Fibroblast of lung (primary cell): ENCODE data around the gene EPAS1. TPM values are rescaled to one million over a fixed set of nuclear protein-coding genes. Genes with fewer than 3 reads are reported as not detected.

Source experiments
- DNase-seq, 2 donors: peaks; one replicate each; pipeline versions ENCODE4 v3.0.0 to v3.0.0-alpha.2; 2010; ENCODE audit warnings: low read depth in 2 of 2
- H2AFZ ChIP-seq: 2 replicates; pipeline ENCODE4 v1.5.1; 2012; ENCODE audit warnings: low read length, control low read depth, inconsistent platforms
- H3K27ac ChIP-seq: 2 replicates; pipeline ENCODE4 v1.5.1; 2011; ENCODE audit warnings: low read length, control low read depth; ENCODE audit not compliant: insufficient read depth
- H3K27me3 ChIP-seq: 2 replicates; pipeline ENCODE4 v1.5.1; 2011; ENCODE audit warnings: mild to moderate bottlenecking, low read length; ENCODE audit not compliant: control insufficient read depth, insufficient read depth
- H3K36me3 ChIP-seq: 2 replicates; pipeline ENCODE4 v1.5.1; 2011; ENCODE audit warnings: low read length; ENCODE audit not compliant: control insufficient read depth, insufficient read depth
- H3K4me1 ChIP-seq: 2 replicates; pipeline ENCODE4 v1.5.1; 2011; ENCODE audit warnings: low read length; ENCODE audit not compliant: control insufficient read depth, insufficient read depth; ENCODE audit errors: extremely low read depth
- H3K4me2 ChIP-seq: 2 replicates; pipeline ENCODE4 v1.5.1; 2011; ENCODE audit warnings: low read length, control low read depth; ENCODE audit not compliant: insufficient read depth; ENCODE audit errors: extremely low read depth
- H3K4me3 ChIP-seq, 4 experiments: fragments of 200-600 bp in 1 of 4; sonication (generic) in 1 of 4; replicated peaks in 1 of 4; 2 replicates each; pipeline ENCODE4 v1.5.1; 2011 to 2016; ENCODE audit warnings: low read length in 4 of 4, low read depth in 3 of 4, mild to moderate bottlenecking in 3 of 4, control low read depth in 2 of 4, inconsistent platforms in 1 of 4, mixed read lengths in 1 of 4; ENCODE audit not compliant: insufficient read depth in 1 of 4; ENCODE audit errors: control extremely low read depth in 1 of 4
- H3K79me2 ChIP-seq: 2 replicates; pipeline ENCODE4 v1.5.1; 2012; ENCODE audit warnings: mild to moderate bottlenecking, low read length, inconsistent platforms; ENCODE audit not compliant: control insufficient read depth, insufficient read depth
- H3K9ac ChIP-seq: 2 replicates; pipeline ENCODE4 v1.5.1; 2011; ENCODE audit warnings: mild to moderate bottlenecking, low read length, control low read depth; ENCODE audit not compliant: insufficient read depth
- H3K9me3 ChIP-seq: 2 replicates; pipeline ENCODE4 v1.5.1; 2012; ENCODE audit warnings: low read depth, low read length; ENCODE audit not compliant: control insufficient read depth, insufficient read depth
- H4K20me1 ChIP-seq: 2 replicates; pipeline ENCODE4 v1.5.1; 2011; ENCODE audit warnings: low read length; ENCODE audit not compliant: control insufficient read depth, insufficient read depth; ENCODE audit errors: extremely low read depth
- CTCF ChIP-seq, 2 donors: IDR thresholded peaks in 1 of 2; conservative IDR thresholded peaks in 1 of 2; 1 replicate in 1 of 2; 2 replicates in 1 of 2; pipeline ENCODE4 v1.5.1; 2011 to 2012; ENCODE audit warnings: low read length in 2 of 2, control low read depth in 1 of 2, inconsistent platforms in 1 of 2, low read depth in 1 of 2, mild to moderate bottlenecking in 1 of 2
- EZH2 ChIP-seq: IDR thresholded peaks from 2 replicates; pipeline ENCODE4 v1.5.1; 2012; ENCODE audit warnings: low read length, control low read depth, mild to moderate bottlenecking; ENCODE audit errors: missing control alignments
- polyA plus RNA-seq, 2 donors: library from polyadenylated mRNA; depleted of rRNA in 1 of 2; stranded (reverse) in 1 of 2; unstranded in 1 of 2; fragments of >200 nt; gene quantifications; 2 replicates each; pipeline ENCODE4 v1.2.1, GENCODE V29; 2011 to 2012; ENCODE audit warnings: missing spikeins in 1 of 2
- total RNA-seq: library from RNA; depleted of rRNA; stranded (reverse); fragments of >200 nt; gene quantifications from 2 replicates; pipeline ENCODE4 v1.2.1, GENCODE V29; 2014

EPAS1 gene
- total and polyA plus RNA-seq, 2 donors (not counting 1 experiment from before 2014, with no cell fraction given), result 120 to 941 TPM

DNA sequence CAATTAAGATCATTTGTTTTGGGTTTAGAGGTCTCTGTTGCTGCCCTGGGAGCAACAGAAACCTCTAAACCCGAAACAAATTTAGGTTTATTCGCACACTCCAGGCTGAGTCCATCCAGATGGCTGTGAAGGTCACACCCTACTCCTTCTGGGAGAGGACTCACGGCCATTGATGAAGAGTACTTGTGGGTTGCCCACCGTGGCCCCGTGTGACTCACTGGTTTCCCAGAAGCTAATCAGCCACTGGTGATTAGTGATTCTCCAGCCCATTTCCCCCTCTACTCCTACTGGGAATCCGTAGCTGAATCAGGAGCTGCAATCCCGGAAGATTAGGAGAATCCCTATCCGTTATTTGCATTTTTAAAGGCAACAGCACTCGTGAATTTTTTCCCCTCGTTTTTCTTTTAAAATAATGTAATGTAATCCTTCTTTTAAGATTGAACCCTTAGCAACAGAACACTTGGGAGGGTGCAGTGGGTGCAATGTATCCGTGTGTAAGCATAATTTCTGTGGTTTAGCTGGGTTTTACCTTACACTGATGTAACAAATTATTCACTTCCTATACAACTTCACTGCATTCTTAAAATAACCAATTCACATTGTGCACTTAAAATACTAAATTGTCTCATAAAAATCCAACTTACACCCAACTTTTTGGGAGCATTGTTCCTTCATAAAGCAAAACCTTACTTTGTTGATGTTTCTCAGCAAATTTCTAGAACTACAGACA lies 27.5 kb upstream of the EPAS1 start:
- H3K4me2 ChIP-seq, result no peak overlapping the region
- no peak overlapping the region for H3K9ac ChIP-seq
- no peak overlapping the region for H3K27ac ChIP-seq
- H3K4me1 ChIP-seq, result peaks cover 4% of the 10 kb centered on the region
- H3K79me2 ChIP-seq, result no peaks in the 10 kb centered on the region
- H3K9me3 ChIP-seq, result no peaks in the 10 kb centered on the region
- H3K27me3 ChIP-seq, result no peaks in the 10 kb centered on the region
- H4K20me1 ChIP-seq, result no peaks in the 10 kb centered on the region
- TF ChIP-seq CTCF (conservative IDR thresholded peaks at IDR 0.05 in 1 of 2, IDR thresholded peaks at IDR 0.05 in 1 of 2; ENCODE audit: low read depth in 1 of 2, low read length in 2 of 2) (no peak), EZH2 (no peak)
- no peak overlapping the region for H2AFZ ChIP-seq
- peak in 1 of 2 donors; percentile 89 for DNase-seq
- H3K36me3 ChIP-seq, result no peaks in the 10 kb centered on the region
- H3K4me3 ChIP-seq, result no peak overlapping the region

DNA sequence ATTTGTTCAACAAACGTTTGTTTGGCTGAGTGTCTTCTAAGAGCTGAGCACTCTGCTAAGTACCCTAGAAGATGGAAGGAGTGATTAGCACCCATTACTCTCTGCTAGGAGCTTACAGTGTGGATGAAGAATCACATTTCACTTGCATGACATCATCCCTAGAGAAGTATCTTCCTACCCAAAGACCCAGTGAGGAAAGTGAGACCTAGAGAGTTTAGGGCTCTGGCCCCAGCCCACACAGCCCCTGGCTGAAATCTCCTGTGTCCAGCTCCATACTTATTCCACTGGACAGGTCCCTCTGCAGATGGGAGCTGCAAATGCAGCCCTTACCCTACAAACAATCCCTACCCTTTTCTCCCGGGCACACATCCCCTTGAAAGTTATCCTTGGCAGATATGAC lies 26.8 kb upstream of the EPAS1 start:
- Histone ChIP-seq H3K36me3 (no peaks in the 10 kb centered on the region), H3K4me3 (no peak overlapping the region), H3K4me1 (peaks cover 4% of the 10 kb centered on the region), H3K9me3 (no peaks in the 10 kb centered on the region), H3K4me2 (no peak overlapping the region), H2AFZ (no peak overlapping the region), H3K79me2 (no peaks in the 10 kb centered on the region), H3K27ac (no peak overlapping the region), H3K9ac (no peak overlapping the region), H4K20me1 (no peaks in the 10 kb centered on the region), H3K27me3 (no peaks in the 10 kb centered on the region)
- TF ChIP-seq CTCF (conservative IDR thresholded peaks at IDR 0.05 in 1 of 2, IDR thresholded peaks at IDR 0.05 in 1 of 2; ENCODE audit: low read depth in 1 of 2, low read length in 2 of 2) (no peak), EZH2 (no peak)
- DNase-seq, result peak in 1 of 2 donors; percentile 72

GRCh38 chr2:46273225-46273863 lies 23.9 kb upstream of the EPAS1 start:
- Histone ChIP-seq H3K27ac (no peak overlapping the region), H3K4me1 (peaks cover 9% of the 10 kb centered on the region), H3K9me3 (no peaks in the 10 kb centered on the region), H3K36me3 (no peaks in the 10 kb centered on the region), H2AFZ (no peak overlapping the region), H4K20me1 (no peaks in the 10 kb centered on the region), H3K79me2 (no peaks in the 10 kb centered on the region), H3K4me3 (no peak overlapping the region), H3K4me2 (no peak overlapping the region), H3K9ac (no peak overlapping the region), H3K27me3 (no peaks in the 10 kb centered on the region)
- TF ChIP-seq EZH2 (no peak), CTCF (conservative IDR thresholded peaks at IDR 0.05 in 1 of 2, IDR thresholded peaks at IDR 0.05 in 1 of 2; ENCODE audit: low read depth in 1 of 2, low read length in 2 of 2) (no peak)
- peak in 1 of 2 donors; percentile 41 for DNase-seq
